ENCODE data around the gene NEDD9.

Gene NEDD9

DNA sequence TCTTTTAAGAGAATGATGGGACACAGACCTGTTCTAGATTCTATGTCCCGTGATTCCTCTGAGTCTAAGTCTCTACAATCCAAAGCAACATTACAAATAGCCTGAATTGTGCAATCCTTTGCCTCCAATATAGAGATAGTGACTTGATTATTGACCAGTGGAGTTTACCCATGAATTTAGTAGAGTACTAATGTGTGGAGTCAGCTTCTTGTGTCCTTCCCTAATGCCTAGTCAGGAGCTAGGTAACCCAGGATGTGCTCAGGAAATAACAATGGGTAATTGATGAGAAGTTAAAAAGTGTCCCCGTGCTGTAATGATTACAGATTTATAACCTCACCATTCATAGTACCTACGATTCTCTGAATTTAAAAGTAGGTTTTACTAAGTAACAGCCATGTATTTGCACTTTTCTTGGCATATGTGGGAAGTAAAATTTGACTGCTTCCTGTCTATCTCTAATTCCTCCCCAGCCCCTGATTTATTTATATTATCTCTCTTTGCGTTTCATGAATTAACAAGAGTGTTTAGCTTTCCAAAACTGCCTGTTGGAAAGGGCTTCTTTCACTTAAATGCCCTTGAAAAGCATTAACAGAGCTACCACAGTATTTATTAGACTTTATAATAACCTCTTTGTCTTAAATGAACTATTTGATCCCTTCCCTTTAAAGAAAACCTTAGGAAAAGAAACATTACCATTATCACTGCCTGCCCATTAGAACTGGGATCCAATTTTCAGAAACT is 30.5 kb downstream of the NEDD9 start:
- TF ChIP-seq, protein P1, sequence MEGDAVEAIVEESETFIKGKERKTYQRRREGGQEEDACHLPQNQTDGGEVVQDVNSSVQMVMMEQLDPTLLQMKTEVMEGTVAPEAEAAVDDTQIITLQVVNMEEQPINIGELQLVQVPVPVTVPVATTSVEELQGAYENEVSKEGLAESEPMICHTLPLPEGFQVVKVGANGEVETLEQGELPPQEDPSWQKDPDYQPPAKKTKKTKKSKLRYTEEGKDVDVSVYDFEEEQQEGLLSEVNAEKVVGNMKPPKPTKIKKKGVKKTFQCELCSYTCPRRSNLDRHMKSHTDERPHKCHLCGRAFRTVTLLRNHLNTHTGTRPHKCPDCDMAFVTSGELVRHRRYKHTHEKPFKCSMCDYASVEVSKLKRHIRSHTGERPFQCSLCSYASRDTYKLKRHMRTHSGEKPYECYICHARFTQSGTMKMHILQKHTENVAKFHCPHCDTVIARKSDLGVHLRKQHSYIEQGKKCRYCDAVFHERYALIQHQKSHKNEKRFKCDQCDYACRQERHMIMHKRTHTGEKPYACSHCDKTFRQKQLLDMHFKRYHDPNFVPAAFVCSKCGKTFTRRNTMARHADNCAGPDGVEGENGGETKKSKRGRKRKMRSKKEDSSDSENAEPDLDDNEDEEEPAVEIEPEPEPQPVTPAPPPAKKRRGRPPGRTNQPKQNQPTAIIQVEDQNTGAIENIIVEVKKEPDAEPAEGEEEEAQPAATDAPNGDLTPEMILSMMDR (IDR thresholded peaks at IDR 0.05; ENCODE audit: low read length), result no peak
- TF ChIP-seq EZH2 (IDR thresholded peaks at IDR 0.05; ENCODE audit: borderline replicate concordance, low read length), result no peak
- no peak overlapping the region for H3K4me3 ChIP-seq (ENCODE audit: low read depth, low read length, poor library complexity, severe bottlenecking)
- H3K27me3 ChIP-seq (ENCODE audit: insufficient read depth, low read length), result no peaks in the 10 kb centered on the region
- H2AFZ ChIP-seq (ENCODE audit: low read length), result no peak overlapping the region
- H3K79me2 ChIP-seq (ENCODE audit: insufficient read depth, low read length), result no peaks in the 10 kb centered on the region
- H3F3A ChIP-seq (ENCODE audit: insufficient read depth, low read length), result no peaks in the 10 kb centered on the region
- H3K9me3 ChIP-seq (ENCODE audit: low read length), result no peaks in the 10 kb centered on the region
- no peaks in the 10 kb centered on the region for H3K9me2 ChIP-seq (ENCODE audit: low read depth, low read length)
- H3K4me1 ChIP-seq (ENCODE audit: insufficient read depth, low read length, severe bottlenecking), result no peaks in the 10 kb centered on the region
- H3K9ac ChIP-seq (ENCODE audit: low read length), result no peak overlapping the region
- no peak overlapping the region for H3K27ac ChIP-seq (ENCODE audit: low read depth, low read length, poor library complexity, severe bottlenecking)
- no peaks in the 10 kb centered on the region for H4K20me1 ChIP-seq (ENCODE audit: insufficient read depth, low read length)
- H3K36me3 ChIP-seq (ENCODE audit: insufficient read depth, low read length), result no peaks in the 10 kb centered on the region
- no peak overlapping the region for H3K4me2 ChIP-seq (ENCODE audit: low read length)

DNA sequence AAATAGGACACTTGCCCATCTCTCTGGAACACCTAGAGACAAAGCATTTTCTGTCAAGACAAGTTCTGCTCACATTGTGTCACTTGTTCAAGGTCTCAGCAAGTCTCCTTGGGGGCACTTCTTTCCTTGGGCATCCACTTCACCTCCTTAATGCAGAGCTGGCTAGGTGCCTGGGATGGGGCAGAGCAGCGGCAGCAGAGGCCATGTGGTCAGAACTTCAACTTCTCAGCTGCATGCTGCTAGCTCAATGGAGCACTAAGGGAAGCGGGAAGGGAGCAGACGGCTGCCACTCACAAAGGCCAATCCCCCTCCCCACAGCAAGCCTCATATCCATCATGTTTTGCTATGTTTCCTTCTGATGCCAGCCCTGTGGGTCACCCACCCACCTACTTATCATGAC is 31.5 kb downstream of the NEDD9 start:
- Histone ChIP-seq H3K4me2 (ENCODE audit: low read length) (no peak overlapping the region), H3K9me2 (ENCODE audit: low read depth, low read length) (no peaks in the 10 kb centered on the region), H3K9ac (ENCODE audit: low read length) (no peak overlapping the region), H3K36me3 (ENCODE audit: insufficient read depth, low read length) (no peaks in the 10 kb centered on the region), H2AFZ (ENCODE audit: low read length) (no peak overlapping the region), H3K27me3 (ENCODE audit: insufficient read depth, low read length) (no peaks in the 10 kb centered on the region), H3K9me3 (ENCODE audit: low read length) (no peaks in the 10 kb centered on the region), H4K20me1 (ENCODE audit: insufficient read depth, low read length) (no peaks in the 10 kb centered on the region), H3K4me3 (ENCODE audit: low read depth, low read length, poor library complexity, severe bottlenecking) (no peak overlapping the region), H3K27ac (ENCODE audit: low read depth, low read length, poor library complexity, severe bottlenecking) (no peak overlapping the region), H3F3A (ENCODE audit: insufficient read depth, low read length) (no peaks in the 10 kb centered on the region), H3K79me2 (ENCODE audit: insufficient read depth, low read length) (no peaks in the 10 kb centered on the region), H3K4me1 (ENCODE audit: insufficient read depth, low read length, severe bottlenecking) (no peaks in the 10 kb centered on the region)
- TF ChIP-seq, protein P1 (IDR thresholded peaks at IDR 0.05; ENCODE audit: low read length), result no peak
- TF ChIP-seq EZH2 (IDR thresholded peaks at IDR 0.05; ENCODE audit: borderline replicate concordance, low read length), result no peak

DNA sequence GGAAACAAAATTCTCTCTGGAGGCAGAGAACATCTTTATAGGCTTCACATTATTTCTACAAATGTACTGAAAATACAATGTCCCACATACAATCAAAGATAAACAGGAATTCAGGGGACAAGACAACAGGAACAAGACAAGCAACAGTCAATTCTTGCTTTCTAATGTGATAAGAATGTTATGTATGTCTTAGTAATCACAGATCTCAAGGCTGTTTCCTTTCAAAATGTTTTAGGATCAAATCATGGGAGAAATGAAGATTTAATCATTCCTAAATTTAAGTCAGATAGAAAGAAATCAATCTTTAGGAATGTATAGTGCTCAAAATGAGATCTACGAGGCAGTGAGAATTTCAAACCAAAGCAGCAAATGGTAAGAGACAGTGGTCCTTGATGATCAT is 32.1 kb downstream of the NEDD9 start:
- Histone ChIP-seq H4K20me1 (ENCODE audit: insufficient read depth, low read length) (no peaks in the 10 kb centered on the region), H3K9me2 (ENCODE audit: low read depth, low read length) (no peaks in the 10 kb centered on the region), H3K4me1 (ENCODE audit: insufficient read depth, low read length, severe bottlenecking) (no peaks in the 10 kb centered on the region)

More for the DNA sequence above, 32.1 kb downstream of the NEDD9 start:
- Histone ChIP-seq H3F3A (ENCODE audit: insufficient read depth, low read length) (no peaks in the 10 kb centered on the region), H3K36me3 (ENCODE audit: insufficient read depth, low read length) (no peaks in the 10 kb centered on the region), H3K9me3 (ENCODE audit: low read length) (no peaks in the 10 kb centered on the region), H3K4me2 (ENCODE audit: low read length) (no peak overlapping the region), H3K9ac (ENCODE audit: low read length) (no peak overlapping the region), H2AFZ (ENCODE audit: low read length) (no peak overlapping the region), H3K27ac (ENCODE audit: low read depth, low read length, poor library complexity, severe bottlenecking) (no peak overlapping the region), H3K79me2 (ENCODE audit: insufficient read depth, low read length) (no peaks in the 10 kb centered on the region), H3K4me3 (ENCODE audit: low read depth, low read length, poor library complexity, severe bottlenecking) (no peak overlapping the region), H3K27me3 (ENCODE audit: insufficient read depth, low read length) (no peaks in the 10 kb centered on the region)
- TF ChIP-seq, protein P1 (IDR thresholded peaks at IDR 0.05; ENCODE audit: low read length), result no peak
- no peak for TF ChIP-seq EZH2 (IDR thresholded peaks at IDR 0.05; ENCODE audit: borderline replicate concordance, low read length)

Data from OCI-LY1 (cell line).